ENCODE data around the gene STK24.
"Not testable (repeated sequence)": the region's sequence is repeated elsewhere in the genome, so short reads cannot be mapped to it uniquely, and the experiment has no call there.

Gene STK24

DNA sequence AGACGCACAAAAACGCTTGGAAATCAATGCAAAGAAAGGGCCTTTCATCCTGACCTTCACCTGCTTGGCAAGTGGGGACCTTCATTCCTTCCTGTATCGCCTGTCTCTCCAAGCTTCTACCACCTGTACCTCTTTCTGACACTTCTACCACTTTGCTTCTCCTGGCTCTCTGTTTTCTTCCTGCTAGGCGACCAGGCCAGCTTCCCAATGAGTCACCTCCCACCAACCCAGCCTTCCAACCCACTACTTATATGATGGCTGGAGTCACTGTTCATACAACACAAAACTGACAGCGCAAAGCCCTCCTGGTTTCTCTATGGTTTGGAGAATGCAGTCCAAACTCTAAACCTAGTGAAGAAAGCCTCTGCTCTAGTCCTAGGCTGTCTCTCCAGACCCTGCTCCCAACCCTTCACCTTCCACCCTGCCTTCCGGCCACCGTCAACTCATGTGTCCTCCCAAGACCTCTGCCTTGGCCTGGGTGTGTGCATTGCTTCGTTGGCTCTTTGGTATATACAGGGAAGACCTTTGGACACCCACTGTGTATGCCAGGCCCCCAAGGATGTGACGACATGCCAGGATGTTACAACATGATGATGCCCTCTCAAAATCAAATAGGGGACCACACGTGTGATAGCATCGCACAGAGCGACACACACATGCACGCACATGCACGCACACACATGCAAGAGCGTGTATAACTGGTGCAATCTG, 148.5 kb downstream of the STK24 start:
- DNase-seq: no peak

DNA sequence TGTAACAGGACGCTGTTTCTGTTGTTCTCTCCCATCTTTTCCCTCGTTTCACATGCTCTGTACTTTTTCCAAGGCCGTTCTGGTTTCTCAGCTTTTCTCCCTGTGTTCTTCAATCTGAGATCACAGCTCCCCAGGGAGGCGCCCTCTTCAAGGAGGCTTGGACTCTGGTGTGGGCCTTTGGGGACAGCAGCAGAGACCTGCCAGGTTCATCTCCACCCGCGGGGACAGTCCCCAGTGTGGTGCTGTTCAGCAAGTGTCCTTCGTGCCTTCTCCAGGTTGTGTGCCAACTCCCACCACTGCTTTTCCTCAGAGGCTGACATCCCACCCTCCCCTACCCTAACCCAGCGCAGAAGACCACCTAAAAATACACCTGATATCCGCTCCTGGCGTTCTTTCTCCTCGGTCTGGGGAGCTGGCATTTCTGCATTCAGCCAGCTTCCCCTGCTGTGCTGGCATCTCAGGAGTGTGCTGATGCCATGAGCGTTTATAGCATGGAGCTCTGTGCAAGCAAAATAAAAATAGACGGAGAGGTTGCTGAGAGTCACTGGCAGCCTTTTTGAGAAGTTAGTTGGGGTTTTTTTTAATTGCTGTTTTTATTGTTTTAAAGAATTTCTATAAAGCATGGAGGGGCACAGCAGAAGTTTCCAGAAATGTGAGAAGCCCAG, 149.4 kb downstream of the STK24 start:
- no peak for DNase-seq

DNA sequence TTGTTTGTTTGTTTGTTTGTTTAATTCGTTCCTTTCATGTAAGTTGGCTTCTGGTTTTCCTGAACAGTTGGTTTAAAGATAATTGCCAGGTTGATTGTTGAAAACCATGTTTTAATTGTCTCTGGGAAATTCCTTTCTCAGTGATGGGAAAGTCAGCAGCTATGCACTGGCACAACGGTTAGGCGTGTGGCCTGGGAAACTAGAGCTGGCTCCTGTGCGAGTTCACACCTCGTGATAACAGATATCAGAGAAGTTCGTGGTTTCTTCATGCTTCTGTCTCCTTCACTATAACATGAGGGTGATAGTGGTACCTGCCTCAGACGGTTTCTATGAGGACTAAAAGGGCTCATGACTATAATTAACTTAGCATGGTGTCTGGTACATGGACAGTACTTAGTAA, 153.5 kb downstream of the STK24 start:
- DNase-seq: no peak

DNA sequence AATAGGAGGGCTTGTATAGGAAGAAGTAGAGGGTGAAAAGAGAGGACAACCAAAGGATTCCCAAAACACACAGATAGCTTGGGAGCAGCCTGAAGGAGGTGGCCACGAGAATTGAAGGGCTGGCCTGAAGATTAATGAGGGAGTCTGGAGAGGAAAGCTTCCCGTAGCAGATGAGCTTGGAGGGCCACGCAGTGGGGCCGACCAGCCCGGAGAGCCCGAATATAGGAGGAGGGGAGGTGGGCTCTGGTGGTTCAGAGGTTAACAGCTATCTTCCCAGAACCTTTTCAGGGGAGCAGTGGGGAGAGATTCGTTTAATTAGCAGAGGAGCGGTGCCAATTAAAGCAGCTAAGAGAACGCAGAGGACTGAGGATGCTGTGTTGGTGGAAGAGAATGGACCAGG, 154.9 kb downstream of the STK24 start:
- no peak for DNase-seq

GRCh38 chr13:98420554-98421175, 156.2 kb downstream of the STK24 start:
- DNase-seq: no peak

DNA sequence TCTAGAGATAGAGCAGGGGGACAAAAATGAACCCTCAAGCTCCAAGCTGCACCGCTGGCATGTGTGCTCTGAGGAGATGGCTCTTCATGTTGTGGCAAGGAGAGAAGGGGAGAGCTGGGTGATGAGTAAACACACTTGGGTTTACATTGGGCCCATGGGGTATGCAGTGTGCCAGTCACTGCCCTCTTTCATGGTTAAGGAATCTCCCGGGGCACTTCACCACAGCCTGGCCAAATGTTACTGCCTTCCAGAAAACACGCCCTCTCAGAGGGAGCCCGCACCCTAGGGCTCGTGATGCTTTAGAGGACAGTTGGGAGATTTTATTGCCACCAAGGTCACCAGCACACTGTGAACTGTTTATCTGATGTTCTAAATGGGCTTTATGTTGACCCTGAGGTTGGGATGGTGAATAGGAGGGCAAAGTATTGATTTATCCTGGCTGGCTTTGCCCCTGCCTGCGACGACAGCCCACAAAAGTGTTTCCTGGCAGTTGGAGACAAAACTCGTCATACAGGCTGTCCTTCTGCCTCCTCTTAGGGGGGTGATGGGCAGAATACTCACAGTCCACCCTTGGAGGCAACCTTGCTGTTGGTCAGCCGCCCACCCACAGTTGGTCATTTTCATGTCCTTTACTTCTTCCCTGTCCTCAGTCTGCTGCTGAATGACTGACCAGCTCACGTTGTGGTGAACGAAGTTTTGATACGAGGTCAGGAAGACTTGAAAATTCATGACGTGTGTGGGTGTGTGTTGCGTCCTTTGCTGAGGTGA, 156.9 kb downstream of the STK24 start:
- DNase-seq: no peak

GRCh38 chr13:98416408-98416807, 160.5 kb downstream of the STK24 start:
- no peak for DNase-seq

GRCh38 chr13:98415326-98416070, 161.4 kb downstream of the STK24 start:
- DNase-seq: no peak

DNA sequence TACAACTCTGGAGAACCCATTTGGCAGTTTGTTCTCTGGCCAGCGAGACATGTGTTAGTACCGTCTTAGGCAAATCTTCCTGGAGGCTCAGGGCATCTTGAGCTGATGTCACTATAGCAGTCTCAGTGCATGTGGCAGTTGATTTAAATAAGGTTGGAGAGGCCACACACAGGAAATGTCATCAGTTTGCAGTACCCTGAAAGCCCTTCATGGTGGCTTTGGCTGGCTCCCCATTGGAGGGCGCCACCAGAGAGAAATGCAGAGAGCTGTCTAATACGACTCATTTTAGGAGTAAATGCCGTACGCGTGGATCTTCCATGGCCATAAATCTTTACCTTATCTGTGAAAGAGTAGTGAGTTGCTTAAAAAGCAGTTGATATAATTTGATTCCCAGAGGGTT, 163.1 kb downstream of the STK24 start:
- DNase-seq: no peak

- DNase-seq: not testable (repeated sequence)
Observed at GRCh38 chr13:98413278-98413677, 163.6 kb downstream of the STK24 start.

DNA sequence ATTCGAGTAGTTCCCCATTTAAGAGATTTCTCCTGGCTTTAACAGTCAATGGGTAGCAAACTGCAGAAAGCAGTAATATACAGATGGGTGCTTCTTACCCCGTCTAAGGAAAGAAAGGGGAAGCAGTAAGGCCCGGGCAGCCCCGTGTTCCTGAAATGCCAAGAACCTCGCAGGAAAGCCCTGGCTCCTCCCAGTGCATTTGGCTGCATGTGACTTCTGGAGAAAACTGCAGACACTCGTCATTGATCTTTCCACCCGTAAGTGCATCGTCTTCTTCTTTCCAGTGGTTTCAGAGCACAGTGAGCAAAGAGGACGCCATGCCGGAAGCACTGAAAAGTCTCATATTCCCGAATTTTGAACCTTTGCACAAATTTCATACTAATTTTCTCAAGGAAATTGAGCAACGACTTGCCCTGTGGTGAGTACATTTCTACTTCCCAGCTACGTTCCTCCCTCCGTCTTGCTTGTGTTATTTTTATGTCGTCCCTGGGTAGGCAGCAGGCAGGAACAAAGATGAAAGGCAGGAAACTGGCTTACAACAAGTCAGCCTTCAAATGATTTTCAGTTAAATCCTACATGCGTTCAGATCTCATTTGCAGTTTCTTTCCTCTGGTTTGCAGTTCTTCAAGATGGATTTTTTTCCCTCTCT, 165.2 kb downstream of the STK24 start:
- DNase-seq: peak; percentile 9

GRCh38 chr13:98411013-98411412, 165.9 kb downstream of the STK24 start:
- no peak for DNase-seq

GRCh38 chr13:98410612-98411011, 166.3 kb downstream of the STK24 start:
- no peak for DNase-seq

- DNase-seq: no peak
Observed at GRCh38 chr13:98409281-98409680, 167.6 kb downstream of the STK24 start.

DNA sequence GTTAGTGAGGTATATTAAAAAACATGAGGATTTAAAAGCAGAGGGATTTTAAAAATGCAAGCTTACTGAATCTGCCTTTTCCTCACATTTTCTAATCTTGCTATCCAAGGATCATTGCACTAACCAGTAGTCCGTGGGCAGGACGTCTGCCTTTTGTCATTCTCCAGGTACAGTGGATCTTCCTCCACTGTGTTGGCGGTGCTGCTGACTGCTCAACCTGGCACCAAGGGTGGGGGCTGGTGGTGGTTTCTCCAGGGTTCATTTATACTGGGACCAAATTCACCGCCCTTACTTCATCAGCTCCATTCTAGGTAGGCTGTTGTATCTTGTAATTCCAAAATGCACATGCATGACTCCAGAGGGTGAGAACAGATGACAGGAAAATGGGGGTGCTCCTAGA, 169.3 kb downstream of the STK24 start:
- DNase-seq: no peak

DNA sequence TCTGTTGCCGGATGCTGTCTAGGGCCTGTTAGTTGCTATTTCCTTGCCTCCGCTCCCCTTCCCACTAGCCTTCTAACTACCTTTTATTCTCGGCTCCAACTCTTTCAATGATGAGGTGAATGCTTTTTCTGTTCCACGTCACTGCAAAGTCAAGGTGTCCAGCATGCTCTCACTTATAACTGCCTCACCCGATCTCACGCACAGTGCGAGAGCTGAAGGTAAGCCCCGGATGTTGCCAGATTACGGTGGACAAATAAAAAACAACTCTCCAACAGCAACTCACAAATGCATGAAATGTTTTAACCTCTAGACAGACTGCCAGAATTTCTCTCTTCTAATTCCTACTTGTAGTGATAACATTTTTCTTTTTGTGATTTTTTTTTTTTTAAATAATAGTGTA, 169.9 kb downstream of the STK24 start:
- no peak for DNase-seq

- DNase-seq: no peak
Observed at GRCh38 chr13:98406427-98406826, 170.5 kb downstream of the STK24 start.

GRCh38 chr13:98405690-98406344, 171.1 kb downstream of the STK24 start:
- no peak for DNase-seq

DNA sequence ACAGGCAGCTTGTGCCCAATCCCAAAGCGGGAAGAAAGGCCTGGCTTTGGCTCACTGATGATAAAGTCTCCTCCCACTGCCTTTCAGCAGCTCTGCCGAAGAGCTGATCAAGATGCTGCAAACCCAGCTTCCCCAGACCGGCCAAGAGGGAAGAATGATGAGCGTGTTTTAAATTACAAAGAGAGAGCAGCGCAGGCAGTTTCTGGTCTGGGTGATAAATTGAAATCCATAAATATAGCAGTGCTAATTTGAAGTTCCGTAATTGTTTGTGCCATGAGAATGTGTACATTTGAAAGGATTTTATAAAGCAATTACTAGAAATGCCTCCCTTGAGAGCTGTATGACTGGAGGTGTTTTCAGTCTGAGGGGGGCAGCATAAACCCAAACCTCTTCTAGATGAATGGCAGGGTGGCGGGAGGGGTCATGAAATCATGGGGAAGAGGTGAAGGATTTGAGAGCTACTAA, 171.8 kb downstream of the STK24 start:
- DNase-seq: no peak

GRCh38 chr13:98403076-98403475, 173.8 kb downstream of the STK24 start:
- no peak for DNase-seq

GRCh38 chr13:98401934-98402333, 175.0 kb downstream of the STK24 start:
- no peak for DNase-seq

DNA sequence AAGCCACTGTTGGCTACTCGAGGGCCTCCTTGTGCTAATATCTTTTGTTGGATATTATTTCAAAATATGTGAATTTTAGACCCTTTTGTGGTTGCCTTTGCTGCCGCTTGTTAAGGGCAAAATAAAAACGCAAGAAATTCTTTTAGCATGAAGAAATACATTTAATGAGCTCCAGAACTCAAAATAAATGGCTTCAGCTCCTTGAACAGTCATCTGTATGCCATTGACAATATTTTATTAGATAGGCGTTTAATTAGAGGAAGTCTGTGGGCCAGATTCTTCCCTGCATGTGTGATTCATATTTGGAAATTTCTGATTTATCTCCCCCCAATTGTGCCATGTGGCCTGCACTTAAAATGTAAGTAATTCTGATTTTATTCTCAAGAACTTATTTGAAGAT, 177.2 kb downstream of the STK24 start:
- DNase-seq: no peak
